ENCODE data around the gene TIGD7. TPM values are rescaled to one million over a fixed set of nuclear protein-coding genes. Genes with fewer than 3 reads are reported as not detected.

Gene TIGD7
- total RNA-seq, 6 experiments from 2014 or later = 0.56 to 1.9 (median 1.7) TPM

DNA sequence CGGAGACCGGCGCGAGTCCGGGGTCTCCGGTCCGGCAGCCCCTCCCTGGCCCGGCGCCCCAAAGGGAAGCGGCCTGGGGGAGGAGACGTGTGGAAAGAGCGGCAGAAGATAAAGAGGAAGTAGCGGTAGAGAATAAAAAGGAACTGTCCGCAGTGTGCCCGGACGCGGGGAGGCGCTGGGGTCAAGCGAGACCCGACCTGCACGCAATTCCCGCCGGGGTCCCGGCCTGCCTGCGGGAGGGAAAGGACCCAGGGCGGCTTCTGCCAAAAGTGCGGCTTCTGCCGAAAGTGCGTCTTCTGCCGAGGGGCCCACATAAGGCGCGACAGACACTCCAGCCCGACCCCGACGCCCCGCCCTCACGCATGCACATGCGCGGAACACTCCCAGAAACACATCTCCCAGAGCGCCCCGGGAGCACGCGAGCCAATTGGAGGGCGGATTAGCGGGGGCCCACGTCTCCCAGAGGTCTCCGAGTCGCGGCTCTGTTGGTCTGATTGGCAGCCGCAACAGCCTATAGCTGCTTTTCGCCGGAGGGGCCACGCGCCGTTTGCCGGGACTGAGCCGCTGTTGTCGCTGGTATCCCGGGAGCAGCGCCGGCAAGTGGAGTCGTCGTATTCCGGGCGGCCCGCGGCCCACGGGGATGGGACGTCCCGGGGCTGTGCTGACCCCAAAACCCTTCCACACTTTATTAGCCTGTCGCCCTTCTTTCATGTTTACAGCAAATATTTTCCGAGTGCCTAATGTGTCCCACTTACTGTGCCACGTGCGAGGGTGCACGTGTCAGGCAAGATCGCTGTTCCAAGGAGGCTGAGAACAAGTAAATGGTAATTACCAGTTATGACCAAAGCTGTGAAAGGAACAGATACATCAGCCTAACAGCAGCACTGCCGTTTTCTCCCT, 40.8 kb downstream of the TIGD7 start:
- Histone ChIP-seq H3K9me3 (no peaks in the 10 kb centered on the region), H3K36me3 (no peaks in the 10 kb centered on the region), H3K4me3 (peak overlapping the region; percentile 69 to 72 (median 71)), H3K27me3 (no peaks in the 10 kb centered on the region), H3K4me1 (no peaks in the 10 kb centered on the region), H3K27ac (peak overlapping the region; percentile 90 to 98 (median 93))
- intact Hi-C loops (cut with DNase I) = no loop called here
- TF ChIP-seq POLR2A (IDR thresholded peaks at IDR 0.05) = peak; percentile 83
- TF ChIP-seq, protein P1, sequence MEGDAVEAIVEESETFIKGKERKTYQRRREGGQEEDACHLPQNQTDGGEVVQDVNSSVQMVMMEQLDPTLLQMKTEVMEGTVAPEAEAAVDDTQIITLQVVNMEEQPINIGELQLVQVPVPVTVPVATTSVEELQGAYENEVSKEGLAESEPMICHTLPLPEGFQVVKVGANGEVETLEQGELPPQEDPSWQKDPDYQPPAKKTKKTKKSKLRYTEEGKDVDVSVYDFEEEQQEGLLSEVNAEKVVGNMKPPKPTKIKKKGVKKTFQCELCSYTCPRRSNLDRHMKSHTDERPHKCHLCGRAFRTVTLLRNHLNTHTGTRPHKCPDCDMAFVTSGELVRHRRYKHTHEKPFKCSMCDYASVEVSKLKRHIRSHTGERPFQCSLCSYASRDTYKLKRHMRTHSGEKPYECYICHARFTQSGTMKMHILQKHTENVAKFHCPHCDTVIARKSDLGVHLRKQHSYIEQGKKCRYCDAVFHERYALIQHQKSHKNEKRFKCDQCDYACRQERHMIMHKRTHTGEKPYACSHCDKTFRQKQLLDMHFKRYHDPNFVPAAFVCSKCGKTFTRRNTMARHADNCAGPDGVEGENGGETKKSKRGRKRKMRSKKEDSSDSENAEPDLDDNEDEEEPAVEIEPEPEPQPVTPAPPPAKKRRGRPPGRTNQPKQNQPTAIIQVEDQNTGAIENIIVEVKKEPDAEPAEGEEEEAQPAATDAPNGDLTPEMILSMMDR (IDR thresholded peaks at IDR 0.05) = peak in 3 of 4 donors; percentile 11 to 25 (median 24)
- peak; percentile 97 to 98 (median 98) for DNase-seq
- 2% methylated on average over 39 of the region's 77 CpGs for WGBS (ENCODE audit: insufficient coverage, low coverage, low lambda C conversion rate, missing lambda C conversion rate)
- ATAC-seq = peak; percentile 90 to 95 (median 92)

DNA sequence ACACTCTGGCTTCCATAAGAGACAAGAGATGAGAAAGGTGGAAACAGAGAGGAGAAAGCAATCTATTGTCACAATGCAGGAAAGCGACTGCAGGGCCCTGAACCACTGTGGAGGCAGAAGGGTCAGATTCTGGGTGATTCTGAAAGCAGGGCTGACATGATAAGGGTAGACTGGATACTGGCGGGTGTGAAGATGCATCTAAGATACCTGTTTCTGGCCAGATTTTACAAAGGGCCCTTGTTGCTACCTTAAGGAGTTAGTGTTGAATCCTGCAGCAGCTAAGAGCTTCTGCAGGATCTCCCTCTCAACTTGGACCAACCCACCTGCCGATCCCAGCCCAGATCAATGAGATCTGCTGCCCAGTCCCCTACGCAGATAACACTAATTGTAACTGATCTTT, 42.7 kb downstream of the TIGD7 start:
- TF ChIP-seq, protein P1 (IDR thresholded peaks at IDR 0.05) = no peak
- TF ChIP-seq POLR2A (IDR thresholded peaks at IDR 0.05) = no peak
- Histone ChIP-seq H3K9me3 (no peaks in the 10 kb centered on the region), H3K27me3 (no peaks in the 10 kb centered on the region), H3K27ac (peak overlapping the region in 1 of 3 donors; percentile 93), H3K36me3 (no peaks in the 10 kb centered on the region), H3K4me3 (no peak overlapping the region), H3K4me1 (no peaks in the 10 kb centered on the region)
- DNase-seq (no peak), ATAC-seq (no peak)
- 80% methylated on average over 1 of the region's 4 CpGs for WGBS (ENCODE audit: insufficient coverage, low coverage, low lambda C conversion rate, missing lambda C conversion rate)
- intact Hi-C loops (cut with DNase I) = no loop called here

DNA sequence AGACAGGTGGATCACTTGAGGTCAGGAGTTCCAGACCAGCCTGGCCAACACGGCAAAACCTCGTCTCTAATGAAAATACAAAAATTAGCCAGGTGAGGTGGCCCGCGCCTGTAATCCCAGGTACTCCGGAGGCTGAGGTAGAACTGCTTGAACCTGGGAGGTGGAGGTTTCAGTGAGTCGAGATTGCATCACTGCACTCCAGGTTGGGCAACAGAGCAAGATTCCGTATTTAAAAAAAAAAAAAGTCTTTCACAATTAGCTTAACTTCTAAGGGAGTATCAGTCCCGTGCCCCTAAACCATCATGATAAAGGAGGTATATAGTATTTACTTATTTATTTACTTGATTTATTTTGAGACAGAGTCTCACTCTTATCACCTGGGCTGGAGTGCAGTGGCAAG, 45.4 kb downstream of the TIGD7 start:
- H3K27ac ChIP-seq = peak overlapping the region; percentile 29 to 55 (median 32)
- H3K4me1 ChIP-seq = no peaks in the 10 kb centered on the region
- DNase-seq (no peak), ATAC-seq (no peak)
- H3K9me3 ChIP-seq = no peaks in the 10 kb centered on the region
- intact Hi-C loops (cut with DNase I) = no loop called here
- 65% methylated on average over 8 of the region's 8 CpGs for WGBS (ENCODE audit: insufficient coverage, low coverage, low lambda C conversion rate, missing lambda C conversion rate)
- H3K36me3 ChIP-seq = no peaks in the 10 kb centered on the region
- no peaks in the 10 kb centered on the region for H3K27me3 ChIP-seq
- TF ChIP-seq, protein P1 (IDR thresholded peaks at IDR 0.05) = no peak
- no peak for TF ChIP-seq POLR2A (IDR thresholded peaks at IDR 0.05)
- no peak overlapping the region for H3K4me3 ChIP-seq

DNA sequence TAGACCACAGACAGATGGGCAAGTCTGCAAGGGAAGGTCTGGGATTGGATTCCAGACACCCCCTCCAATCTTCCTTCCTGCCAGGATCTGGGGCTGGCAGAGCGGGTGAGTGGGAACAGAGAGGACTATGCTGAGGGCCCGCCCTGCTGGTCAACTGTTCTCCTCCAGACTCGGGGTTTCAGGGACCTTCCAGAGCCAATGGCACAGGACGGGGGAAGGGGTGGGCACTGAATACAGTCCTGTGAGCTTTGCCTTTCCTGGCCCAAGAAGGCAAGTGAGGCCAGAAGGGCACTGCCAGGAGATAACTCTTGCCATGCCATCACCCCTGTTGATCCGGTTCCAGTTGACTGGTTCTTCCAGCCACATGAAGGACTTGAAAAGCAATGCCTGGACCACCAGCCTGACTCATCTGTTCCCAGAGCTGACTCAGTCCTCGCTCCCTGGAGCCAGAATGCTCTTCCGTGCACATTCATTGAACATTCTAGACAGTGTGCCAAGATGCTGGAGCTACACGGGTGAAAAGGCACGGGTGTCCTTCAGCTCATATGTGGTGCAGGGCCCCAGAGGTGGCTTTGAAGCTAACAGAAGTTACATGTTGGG, 48.3 kb downstream of the TIGD7 start:
- no peak for DNase-seq
- Histone ChIP-seq H3K9me3 (no peaks in the 10 kb centered on the region), H3K36me3 (no peaks in the 10 kb centered on the region), H3K27me3 (no peaks in the 10 kb centered on the region), H3K4me1 (no peaks in the 10 kb centered on the region), H3K27ac (no peak overlapping the region), H3K4me3 (no peak overlapping the region)
- intact Hi-C loops (cut with DNase I) = no loop called here
- peak in 1 of 4 donors; percentile 7 for ATAC-seq
- WGBS (ENCODE audit: insufficient coverage, low coverage, low lambda C conversion rate, missing lambda C conversion rate) = no CpG with 5 or more reads among the region's 9 CpGs
- no peak for TF ChIP-seq POLR2A (IDR thresholded peaks at IDR 0.05)
- TF ChIP-seq, protein P1 (IDR thresholded peaks at IDR 0.05) = no peak

Measured in right lobe of liver (tissue), 6 donors.